A549 (cell line): ENCODE data around the gene GAPDHS. TPM values are rescaled to one million over a fixed set of nuclear protein-coding genes. Genes with fewer than 3 reads are reported as not detected.

Experiments used
- BHLHE40 ChIP-seq: IDR thresholded peaks from 2 replicates; pipeline ENCODE4 v1.6.1; 2012; ENCODE audit warnings: low read depth, low read length, inconsistent platforms
- CTCF ChIP-seq: fragments of >200 bp; sonication (Bioruptor Twin); formaldehyde crosslinking; IDR thresholded peaks from 3 replicates; pipeline ENCODE4 v1.5.1; 2016
- E2F6 ChIP-seq: IDR thresholded peaks from 2 replicates; pipeline ENCODE4 v1.6.1; 2012; ENCODE audit warnings: low read depth, borderline replicate concordance
- EHF ChIP-seq: fragments of 250-450 bp; sonication (Bioruptor Pico); IDR thresholded peaks from 2 replicates; pipeline ENCODE4 v1.5.0; 2020; ENCODE audit warnings: mild to moderate bottlenecking
- ELK1 ChIP-seq: fragments of 150-350 bp; IDR thresholded peaks from 2 replicates; pipeline ENCODE4 v1.6.1; 2014; ENCODE audit warnings: low read depth, mild to moderate bottlenecking, low read length
- FOSL2 ChIP-seq, 2 experiments: fragments of 450-650 bp in 1 of 2; fragments of >200 bp in 1 of 2; sonication (Bioruptor Twin) in 1 of 2; formaldehyde crosslinking; IDR thresholded peaks; 2 replicates each; pipeline versions ENCODE4 v1.5.0 to v1.6.1; 2016 to 2020; ENCODE audit warnings: mild to moderate bottlenecking in 1 of 2, moderate library complexity in 1 of 2
- FOXS1 ChIP-seq: fragments of 250-450 bp; sonication (Bioruptor Pico); IDR thresholded peaks from 2 replicates; pipeline ENCODE4 v1.5.0; 2020; ENCODE audit warnings: mild to moderate bottlenecking, moderate library complexity
- GATA3 ChIP-seq: IDR thresholded peaks from 2 replicates; pipeline ENCODE4 v1.6.1; 2012; ENCODE audit warnings: borderline replicate concordance
- HDAC2 ChIP-seq: fragments of 200-600 bp; sonication (generic); IDR thresholded peaks from 2 replicates; pipeline ENCODE4 v1.6.1; 2016
- HES2 ChIP-seq: fragments of >200 bp; sonication (Bioruptor Twin); formaldehyde crosslinking; IDR thresholded peaks from 2 replicates; pipeline ENCODE4 v1.6.1; 2016
- HEYL ChIP-seq: fragments of 250-450 bp; sonication (Bioruptor Pico); IDR thresholded peaks from 2 replicates; pipeline ENCODE4 v1.8.0; 2021; ENCODE audit warnings: mild to moderate bottlenecking, moderate library complexity
- HOXA7 ChIP-seq: fragments of 250-450 bp; sonication (Bioruptor Pico); IDR thresholded peaks from 2 replicates; pipeline ENCODE4 v1.5.0; 2020; ENCODE audit warnings: mild to moderate bottlenecking, moderate library complexity
- JUN ChIP-seq, 2 experiments: fragments of >200 bp; sonication (Bioruptor Twin); formaldehyde crosslinking; IDR thresholded peaks; 2 replicates in 1 of 2; 3 replicates in 1 of 2; pipeline ENCODE4 v1.6.1; 2016 to 2017
- KDM1A ChIP-seq: fragments of 200-600 bp; sonication (generic); IDR thresholded peaks from 2 replicates; pipeline ENCODE4 v1.6.1; 2016; ENCODE audit warnings: low read depth, mild to moderate bottlenecking
- MAZ ChIP-seq: fragments of 150-350 bp; IDR thresholded peaks from 2 replicates; pipeline ENCODE4 v1.6.1; 2014; ENCODE audit warnings: antibody characterized with exemption, low read depth, low read length, borderline replicate concordance
- NR3C1 ChIP-seq: fragments of >200 bp; sonication (Bioruptor Twin); formaldehyde crosslinking; IDR thresholded peaks from 3 replicates; pipeline ENCODE4 v1.6.1; 2017
- PBX3 ChIP-seq: IDR thresholded peaks from 2 replicates; pipeline ENCODE4 v1.6.1; 2012
- SREBF2 ChIP-seq: fragments of 450-650 bp; IDR thresholded peaks from 2 replicates; pipeline ENCODE4 v1.6.1; 2014; ENCODE audit warnings: mild to moderate bottlenecking, moderate library complexity
- TFCP2L1 ChIP-seq: fragments of 250-450 bp; sonication (Bioruptor Pico); IDR thresholded peaks from 2 replicates; pipeline ENCODE4 v1.5.0; 2021; ENCODE audit warnings: mild to moderate bottlenecking
- USF2 ChIP-seq: fragments of 450-650 bp; IDR thresholded peaks from 2 replicates; pipeline ENCODE4 v1.6.1; 2014; ENCODE audit warnings: antibody characterized with exemption
- ZFP36 ChIP-seq: fragments of 450-650 bp; IDR thresholded peaks from 2 replicates; pipeline ENCODE4 v1.6.1; 2014; ENCODE audit warnings: borderline replicate concordance; ENCODE audit not compliant: partially characterized antibody
- ZSCAN20 ChIP-seq: fragments of 250-450 bp; sonication (Bioruptor Pico); IDR thresholded peaks from 2 replicates; pipeline ENCODE4 v1.8.0; 2022; ENCODE audit warnings: mild to moderate bottlenecking, moderate library complexity
- polyA plus RNA-seq, 4 experiments: library from polyadenylated mRNA; depleted of rRNA in 3 of 4; stranded (reverse); fragments of >200 nt; fragmentation: RNase III in 1 of 4; extraction: RNeasy Plus Mini Kit Qiagen cat#74134 plus additional on column Dnase treatment in 1 of 4; gene quantifications; 2 replicates in 3 of 4; 3 replicates in 1 of 4; pipeline ENCODE4 v1.2.3, GENCODE V29; 2011 to 2017

GAPDHS gene
- polyA plus RNA-seq, 2 of the 4 experiments (the other 2 are of a cell fraction), result not detected

- peak; percentile 79 for TF ChIP-seq USF2
- no peak for TF ChIP-seq BHLHE40
- TF ChIP-seq JUN (IDR thresholded peaks at IDR 0.05), result peak; percentile 91 to 97
- no peak for TF ChIP-seq KDM1A
- no peak for TF ChIP-seq FOSL2 (IDR thresholded peaks at IDR 0.05)
- TF ChIP-seq FOSL2 (CRISPR knock-in tag; IDR thresholded peaks at IDR 0.05), result peak; percentile 54; the same call in 1 of the 2 replicates
- no peak for TF ChIP-seq EHF (CRISPR knock-in tag)
- TF ChIP-seq E2F6, result peak; percentile 68
- no peak for TF ChIP-seq SREBF2
- TF ChIP-seq HDAC2, result no peak
- 0 out of 2 replicates have a peak, but pooled peaks have one; percentile 52 for TF ChIP-seq TFCP2L1 (CRISPR knock-in tag)
- TF ChIP-seq ZFP36, result no peak
- no peak for TF ChIP-seq HOXA7
- no peak for TF ChIP-seq FOXS1 (CRISPR knock-in tag)
- TF ChIP-seq PBX3, result peak; percentile 44; the same call in 1 of the 2 replicates
- TF ChIP-seq GATA3, result no peak
- no peak for TF ChIP-seq MAZ
- no peak for TF ChIP-seq CTCF
- 0 out of 2 replicates have a peak, but pooled peaks have one; percentile 17 for TF ChIP-seq ELK1
- no peak for TF ChIP-seq HES2
- TF ChIP-seq NR3C1, result no peak
- no peak for TF ChIP-seq ZSCAN20 (CRISPR knock-in tag)
- no peak for TF ChIP-seq HEYL (CRISPR knock-in tag)
These were observed 12.0 kb downstream of the GAPDHS start, which contains the start of gene TMEM147 (continued) for GRCh38 chr19:35545001-35545854.
